NB4 (cell line): ENCODE data around the gene LRIT3.

Experiments
- DNase-seq: peaks from one replicate; pipeline ENCODE4 v3.0.0; 2010; ENCODE audit warnings: low read depth
- H3K4me3 ChIP-seq: one replicate; pipeline ENCODE4 v1.5.1; 2011; ENCODE audit warnings: mild to moderate bottlenecking, low read depth, low read length, moderate library complexity
- CTCF ChIP-seq: IDR thresholded peaks from one replicate; pipeline ENCODE4 v1.5.1; 2012; ENCODE audit warnings: low read depth, low read length
- MAX ChIP-seq: IDR thresholded peaks from 2 replicates; pipeline ENCODE4 v1.6.1; 2011; ENCODE audit warnings: low read depth, low read length
- MYC ChIP-seq: IDR thresholded peaks from 2 replicates; pipeline ENCODE4 v1.6.1; 2011; ENCODE audit warnings: low read depth, low read length
- POLR2A ChIP-seq: IDR thresholded peaks from 2 replicates; pipeline ENCODE4 v1.6.1; 2011; ENCODE audit warnings: mild to moderate bottlenecking; ENCODE audit not compliant: insufficient read length; ENCODE audit errors: extremely low read depth

Gene LRIT3

GRCh38 chr4:109847896-109848442 lies at the start of gene LRIT3:
Gene LRIT3, plus strand, starts transcription at chr4:109848107. Its CDS starts 95 bp downstream, at chr4:109848202.
- no peak for TF ChIP-seq MYC
- no peak for TF ChIP-seq POLR2A
- TF ChIP-seq CTCF: no peak
- TF ChIP-seq MAX: no peak
- no peak for DNase-seq
- no peak within 1 kb of the TSS for H3K4me3 ChIP-seq

- TF ChIP-seq MYC (no peak), CTCF (no peak), MAX (no peak), POLR2A (no peak)
- no peak for DNase-seq
- H3K4me3 ChIP-seq: no peak overlapping the region
Observed at GRCh38 chr4:109798866-109799265, 49.0 kb upstream of the LRIT3 start.

- no peak overlapping the region for H3K4me3 ChIP-seq
- TF ChIP-seq POLR2A: no peak
- no peak for TF ChIP-seq MYC
- TF ChIP-seq CTCF: no peak
- TF ChIP-seq MAX: no peak
- DNase-seq: no peak
Observed at GRCh38 chr4:109801099-109801789, 46.7 kb upstream of the LRIT3 start.

DNA sequence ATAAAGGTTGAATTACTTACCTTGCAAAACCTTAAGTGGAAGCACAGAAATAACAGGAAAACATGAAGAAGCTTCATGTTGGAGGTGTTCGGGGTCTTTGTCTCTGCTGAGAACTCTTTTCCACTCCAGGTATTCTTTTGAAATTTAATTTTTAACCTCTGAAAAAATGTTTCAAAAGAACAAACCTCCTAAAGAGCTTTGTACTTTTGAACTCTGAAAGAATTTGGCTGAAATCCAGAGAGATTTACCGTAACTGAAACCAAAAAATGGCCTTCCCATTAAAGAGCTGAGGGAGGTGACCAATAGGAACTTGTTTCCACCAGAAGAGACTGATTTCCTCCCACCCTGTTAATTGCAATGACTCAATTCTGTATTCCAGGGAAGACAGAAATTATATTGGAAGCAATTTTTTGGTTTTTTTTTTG lies 46.0 kb upstream of the LRIT3 start, which contains the start of gene CFI:
Gene CFI (minus strand): TSS at position 105 of the 425 bp plus-strand sequence. CDS start 28 bp downstream, at position 77.
- no peak for DNase-seq
- TF ChIP-seq CTCF: no peak
- TF ChIP-seq MYC: no peak
- no peak for TF ChIP-seq MAX
- TF ChIP-seq POLR2A: no peak

GRCh38 chr4:109803924-109804571 lies 43.9 kb upstream of the LRIT3 start:
- DNase-seq: peak; percentile 61
- H3K4me3 ChIP-seq: no peak overlapping the region
- no peak for TF ChIP-seq MYC
- TF ChIP-seq CTCF: peak; percentile 31

More for the DNA sequence above, 46.0 kb upstream of the LRIT3 start, which contains the start of gene CFI:
- no peak within 1 kb of the TSS for H3K4me3 ChIP-seq
